SJCRH30 (cell line): ENCODE data around the gene MYO18B. TPM values are rescaled to one million over a fixed set of nuclear protein-coding genes. Genes with fewer than 3 reads are reported as not detected.

ENCODE experiments used
- DNase-seq, 2 experiments: peaks; one replicate each; pipeline ENCODE4 v3.0.0-alpha.2; 2015 to 2020
- H3K27ac ChIP-seq: fragments of 250-450 bp; sonication (Bioruptor Pico); 2 replicates; pipeline ENCODE4 v1.5.1; 2020; ENCODE audit warnings: mild to moderate bottlenecking, moderate library complexity
- H3K27me3 ChIP-seq: fragments of 250-450 bp; sonication (Bioruptor Pico); 2 replicates; pipeline ENCODE4 v1.5.1; 2020; ENCODE audit warnings: mild to moderate bottlenecking, moderate library complexity
- H3K36me3 ChIP-seq: fragments of 250-450 bp; sonication (Bioruptor Pico); 2 replicates; pipeline ENCODE4 v1.5.1; 2020; ENCODE audit warnings: mild to moderate bottlenecking, moderate library complexity
- H3K4me1 ChIP-seq: fragments of 250-450 bp; sonication (Bioruptor Pico); 2 replicates; pipeline ENCODE4 v1.5.1; 2020; ENCODE audit warnings: mild to moderate bottlenecking, moderate library complexity
- H3K4me3 ChIP-seq: fragments of 250-450 bp; sonication (Bioruptor Pico); 2 replicates; pipeline ENCODE4 v1.5.1; 2020; ENCODE audit warnings: mild to moderate bottlenecking, moderate library complexity
- H3K9me3 ChIP-seq: fragments of 250-450 bp; sonication (Bioruptor Pico); replicated peaks from 2 replicates; pipeline ENCODE4 v1.5.1; 2020; ENCODE audit warnings: mild to moderate bottlenecking, moderate library complexity
- total RNA-seq: library from RNA; depleted of rRNA; stranded (reverse); fragments of >200 nt; shearing (Covaris generic); gene quantifications from 2 replicates; pipeline ENCODE4 v1.2.3, GENCODE V29; 2014

Gene MYO18B
- total RNA-seq, 1 experiment from 2014 or later: 40.6 TPM

DNA sequence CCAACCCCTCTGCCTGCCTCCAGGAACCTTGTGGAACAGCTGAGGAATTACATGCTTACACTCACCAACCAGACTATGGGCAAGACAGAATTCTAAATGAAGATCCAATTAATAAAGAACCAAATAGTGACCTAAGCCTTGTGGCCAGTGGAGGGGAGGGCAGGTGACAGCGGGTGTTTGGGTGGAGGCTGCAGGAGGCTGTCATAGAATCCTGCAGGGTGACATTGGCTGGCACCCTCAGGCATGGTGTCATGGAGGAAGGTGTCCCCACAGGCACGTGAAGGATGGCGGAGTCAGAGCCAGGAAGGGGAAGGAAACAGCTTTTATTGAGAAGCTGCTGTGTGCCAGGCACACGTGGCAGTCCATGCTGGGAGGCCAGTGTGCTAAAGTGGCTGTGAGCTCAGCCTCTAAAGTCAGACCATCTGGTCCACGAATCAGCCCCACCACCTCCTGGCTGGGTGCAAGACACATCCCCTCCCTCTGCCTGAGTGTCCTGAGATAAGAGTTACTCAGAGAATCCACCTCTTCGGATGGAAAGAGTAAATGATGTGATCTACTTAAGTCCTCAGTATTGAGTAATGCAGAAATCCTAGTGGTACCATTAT is 8.7 kb downstream of the MYO18B start:
- no peaks in the 10 kb centered on the region for H3K27me3 ChIP-seq
- DNase-seq: no peak
- peaks cover 50% of the 10 kb centered on the region for H3K4me1 ChIP-seq
- H3K27ac ChIP-seq: no peak overlapping the region
- no peaks in the 10 kb centered on the region for H3K9me3 ChIP-seq
- peaks cover 66% of the 10 kb centered on the region for H3K36me3 ChIP-seq
- H3K4me3 ChIP-seq: no peak overlapping the region

DNA sequence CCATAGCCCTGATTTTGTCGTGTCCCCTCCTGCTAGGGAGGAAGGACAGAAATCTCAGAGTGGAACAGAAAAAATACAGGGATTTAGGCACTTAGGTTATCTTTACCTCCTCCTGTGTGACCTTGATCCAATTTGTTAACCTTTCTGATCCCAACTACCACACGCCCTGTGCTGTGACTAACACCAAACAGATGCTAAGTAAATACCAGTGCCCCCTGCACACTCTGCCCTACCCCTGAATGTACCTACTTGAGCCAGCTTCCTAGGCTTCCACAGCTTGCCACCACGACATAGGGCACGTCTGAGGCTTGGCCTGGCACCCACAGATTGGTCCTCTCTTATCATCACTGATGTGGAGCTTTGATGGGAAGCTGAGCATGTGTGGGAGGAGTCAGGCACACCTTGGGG is 9.2 kb downstream of the MYO18B start:
- H3K27me3 ChIP-seq: no peaks in the 10 kb centered on the region
- DNase-seq: no peak
- no peaks in the 10 kb centered on the region for H3K9me3 ChIP-seq
- no peak overlapping the region for H3K27ac ChIP-seq
- peaks cover 70% of the 10 kb centered on the region for H3K36me3 ChIP-seq
- H3K4me3 ChIP-seq: no peak overlapping the region
- H3K4me1 ChIP-seq: peaks cover 46% of the 10 kb centered on the region

DNA sequence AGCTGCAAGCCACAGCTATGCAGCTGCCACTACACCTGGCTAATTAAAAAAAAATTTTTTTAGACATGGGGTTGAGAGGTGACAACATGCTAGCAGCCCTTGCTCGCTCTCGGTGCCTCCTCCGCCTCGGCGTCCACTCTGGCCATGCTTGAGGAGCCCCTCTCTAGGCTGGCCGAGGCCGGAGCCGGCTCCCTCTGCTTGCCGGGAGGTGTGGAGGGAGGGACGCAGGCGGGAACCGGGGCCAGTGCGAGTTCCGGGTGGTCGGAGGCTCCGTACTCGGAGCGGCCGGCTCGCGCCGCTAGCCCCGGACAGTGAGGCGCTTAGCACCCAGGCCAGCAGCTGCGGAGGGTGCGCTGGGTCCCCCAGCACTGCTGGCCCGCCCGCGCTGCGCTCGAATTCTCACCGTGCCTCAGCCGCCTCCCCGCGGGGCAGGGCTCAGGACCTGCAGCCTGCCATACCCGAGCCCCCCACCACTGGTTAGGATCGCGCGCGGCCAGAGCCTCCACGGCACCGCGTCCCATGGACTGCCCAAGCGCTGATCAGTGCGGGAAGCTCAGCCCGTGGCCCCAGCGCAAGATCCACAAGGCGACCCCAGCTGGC is 10.7 kb downstream of the MYO18B start:
- DNase-seq: no peak
- Histone ChIP-seq H3K27ac (no peak overlapping the region), H3K4me3 (no peak overlapping the region), H3K4me1 (peaks cover 34% of the 10 kb centered on the region), H3K36me3 (peaks cover 79% of the 10 kb centered on the region), H3K27me3 (no peaks in the 10 kb centered on the region), H3K9me3 (no peaks in the 10 kb centered on the region)

DNA sequence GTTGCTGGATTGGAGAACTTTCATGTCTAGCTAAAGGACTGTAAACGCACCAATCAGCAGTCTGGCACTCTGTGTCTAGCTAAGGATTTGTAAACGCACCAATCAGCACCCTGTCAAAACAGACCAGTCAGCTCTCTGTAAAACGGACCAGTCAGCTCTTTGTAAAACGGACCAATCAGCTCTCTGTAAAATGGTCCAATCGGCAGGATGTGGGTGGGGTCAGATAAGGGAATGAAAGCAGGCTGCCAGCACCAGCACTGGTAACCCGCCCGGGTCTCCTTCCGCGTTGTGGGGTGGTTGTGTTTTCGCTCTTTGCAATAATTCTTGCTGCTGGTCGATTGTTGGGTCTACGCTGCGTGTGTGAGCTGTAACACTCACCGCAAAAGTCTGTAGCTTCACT is 11.3 kb downstream of the MYO18B start:
- Histone ChIP-seq H3K27ac (no peak overlapping the region), H3K27me3 (no peaks in the 10 kb centered on the region), H3K4me1 (peaks cover 34% of the 10 kb centered on the region), H3K4me3 (no peak overlapping the region), H3K36me3 (peaks cover 77% of the 10 kb centered on the region), H3K9me3 (no peaks in the 10 kb centered on the region)
- DNase-seq: no peak

DNA sequence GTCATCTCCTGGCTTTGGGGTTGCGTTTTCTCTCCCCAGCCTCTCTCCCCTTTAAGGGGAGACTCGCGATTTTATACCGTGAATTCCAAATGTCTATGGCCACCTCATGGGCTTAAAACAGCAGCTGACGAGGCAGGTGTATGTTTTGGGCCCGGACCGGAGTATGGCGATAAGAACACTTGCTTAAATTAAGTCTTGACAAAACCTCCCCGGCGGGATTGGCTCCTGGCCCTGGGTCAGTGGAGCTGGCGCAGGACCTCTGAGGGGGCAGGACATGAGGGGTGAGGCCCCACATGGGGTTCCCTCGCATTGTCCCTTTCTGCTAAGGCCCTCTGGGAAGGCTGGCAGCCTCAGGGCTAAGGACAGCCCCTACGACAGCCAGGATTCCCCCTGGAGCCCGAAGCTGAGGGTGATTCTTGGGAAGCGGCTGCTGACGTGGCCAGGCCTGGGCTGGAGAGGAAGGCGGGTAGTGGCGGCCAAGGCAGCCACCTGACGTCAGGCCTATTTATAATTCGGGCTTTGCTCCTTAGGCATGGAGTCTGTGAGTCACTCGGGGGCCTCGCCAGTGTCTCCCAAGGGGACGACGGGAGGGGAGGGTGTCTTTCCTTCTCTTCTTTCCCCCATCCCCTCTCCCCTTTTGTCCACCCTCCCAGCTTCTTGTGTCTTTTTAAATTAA is 12.7 kb downstream of the MYO18B start:
- peak; percentile 94 to 95 for DNase-seq
- peaks cover 37% of the 10 kb centered on the region for H3K4me1 ChIP-seq
- no peaks in the 10 kb centered on the region for H3K27me3 ChIP-seq
- no peaks in the 10 kb centered on the region for H3K9me3 ChIP-seq
- peaks cover 69% of the 10 kb centered on the region for H3K36me3 ChIP-seq
- H3K27ac ChIP-seq: peak overlapping the region; percentile 79
- H3K4me3 ChIP-seq: 0 out of 2 replicates have a peak overlapping the region, but pooled peaks have one; percentile 11

DNA sequence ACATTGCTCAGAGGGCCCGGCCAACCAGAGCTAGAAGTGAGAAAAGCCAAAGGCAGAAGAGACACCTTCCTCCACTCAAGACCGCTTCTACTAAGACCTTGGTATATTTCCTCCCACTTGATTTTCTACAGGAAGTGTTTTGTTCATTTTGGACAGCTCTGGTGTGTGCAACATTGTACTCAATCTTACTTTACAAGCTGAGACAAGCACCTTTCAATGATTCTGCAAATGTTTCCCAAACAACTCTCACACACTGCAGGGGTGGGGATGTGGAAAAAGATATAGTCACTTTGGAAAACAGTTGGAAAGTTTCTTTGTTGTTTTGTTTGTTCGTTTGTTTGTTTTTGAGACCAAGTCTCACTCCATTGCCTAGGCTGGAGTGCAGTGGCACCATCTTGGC is 15.7 kb downstream of the MYO18B start:
- DNase-seq: no peak
- no peaks in the 10 kb centered on the region for H3K27me3 ChIP-seq
- no peak overlapping the region for H3K27ac ChIP-seq
- H3K36me3 ChIP-seq: peaks cover 70% of the 10 kb centered on the region
- H3K4me3 ChIP-seq: no peak overlapping the region
- no peaks in the 10 kb centered on the region for H3K9me3 ChIP-seq
- peaks cover 53% of the 10 kb centered on the region for H3K4me1 ChIP-seq

DNA sequence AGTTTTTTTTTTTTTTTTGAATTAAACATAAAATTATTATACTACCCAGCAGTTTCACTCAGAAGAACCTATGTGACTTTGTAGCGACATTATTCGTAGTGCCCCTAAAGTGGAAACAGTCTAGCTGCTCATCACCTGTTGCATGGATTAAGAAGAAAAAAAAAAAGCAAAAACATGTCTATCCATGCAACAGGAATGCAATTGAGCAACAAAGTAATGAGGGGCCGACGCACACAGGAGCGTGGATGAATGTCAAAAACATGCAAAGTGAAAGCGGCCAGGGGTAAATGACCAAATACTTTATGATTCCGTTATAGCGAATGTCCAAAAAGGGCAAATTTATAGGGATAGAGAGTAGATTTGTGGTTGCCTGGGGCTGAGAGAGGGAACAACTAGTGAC is 16.3 kb downstream of the MYO18B start:
- Histone ChIP-seq H3K4me1 (peaks cover 53% of the 10 kb centered on the region), H3K36me3 (peaks cover 75% of the 10 kb centered on the region), H3K4me3 (no peak overlapping the region), H3K27ac (peak overlapping the region; percentile 74; the same call in 1 of the 2 replicates), H3K27me3 (no peaks in the 10 kb centered on the region), H3K9me3 (no peaks in the 10 kb centered on the region)
- DNase-seq: peak in 1 of 2 experiments; percentile 42

DNA sequence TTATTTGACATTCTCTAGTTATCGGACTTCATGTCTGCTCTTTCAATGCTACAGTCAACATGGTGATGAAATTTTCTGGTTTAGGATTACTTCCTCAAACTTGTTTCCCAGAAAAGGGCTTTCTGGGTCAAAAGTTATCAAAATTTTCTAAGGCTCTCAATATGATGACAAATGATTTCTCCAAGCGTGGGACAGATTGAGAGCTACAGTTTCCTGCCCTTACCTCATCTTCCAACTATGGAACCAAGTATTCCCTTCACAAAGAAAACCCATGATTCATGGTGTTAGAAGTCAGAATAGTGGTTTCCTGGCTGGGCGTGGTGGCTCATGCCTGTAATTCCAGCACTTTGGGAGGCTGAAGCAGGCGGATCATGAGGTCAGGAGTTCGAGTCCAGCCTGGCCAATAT is 17.8 kb downstream of the MYO18B start:
- Histone ChIP-seq H3K27ac (peak overlapping the region; percentile 74), H3K4me3 (no peak overlapping the region), H3K36me3 (peaks cover 80% of the 10 kb centered on the region), H3K27me3 (no peaks in the 10 kb centered on the region), H3K9me3 (no peaks in the 10 kb centered on the region), H3K4me1 (peaks cover 43% of the 10 kb centered on the region)
- DNase-seq: peak; percentile 72 to 73

DNA sequence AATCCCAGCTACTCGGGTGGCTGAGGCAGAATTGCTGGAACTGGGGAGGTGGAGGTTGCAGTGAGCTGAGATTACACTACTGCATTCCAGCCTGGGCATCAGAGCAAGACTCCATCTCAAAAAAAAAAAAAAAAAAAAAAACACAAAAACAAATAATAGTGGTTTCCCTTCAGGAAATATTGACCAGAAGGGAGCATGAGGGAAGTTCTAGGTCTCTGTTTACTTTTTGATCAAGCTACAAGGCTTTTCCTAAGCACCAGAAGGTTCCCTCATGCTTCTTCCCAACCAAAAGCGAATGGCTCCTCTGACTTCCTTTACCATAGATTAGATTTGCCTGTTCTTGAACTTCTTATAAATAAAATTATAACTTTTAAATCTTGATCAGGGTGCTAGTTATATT is 18.3 kb downstream of the MYO18B start:
- Histone ChIP-seq H3K4me3 (no peak overlapping the region), H3K4me1 (peaks cover 40% of the 10 kb centered on the region), H3K27me3 (no peaks in the 10 kb centered on the region), H3K27ac (peak overlapping the region; percentile 74), H3K9me3 (no peaks in the 10 kb centered on the region), H3K36me3 (peaks cover 82% of the 10 kb centered on the region)
- no peak for DNase-seq

DNA sequence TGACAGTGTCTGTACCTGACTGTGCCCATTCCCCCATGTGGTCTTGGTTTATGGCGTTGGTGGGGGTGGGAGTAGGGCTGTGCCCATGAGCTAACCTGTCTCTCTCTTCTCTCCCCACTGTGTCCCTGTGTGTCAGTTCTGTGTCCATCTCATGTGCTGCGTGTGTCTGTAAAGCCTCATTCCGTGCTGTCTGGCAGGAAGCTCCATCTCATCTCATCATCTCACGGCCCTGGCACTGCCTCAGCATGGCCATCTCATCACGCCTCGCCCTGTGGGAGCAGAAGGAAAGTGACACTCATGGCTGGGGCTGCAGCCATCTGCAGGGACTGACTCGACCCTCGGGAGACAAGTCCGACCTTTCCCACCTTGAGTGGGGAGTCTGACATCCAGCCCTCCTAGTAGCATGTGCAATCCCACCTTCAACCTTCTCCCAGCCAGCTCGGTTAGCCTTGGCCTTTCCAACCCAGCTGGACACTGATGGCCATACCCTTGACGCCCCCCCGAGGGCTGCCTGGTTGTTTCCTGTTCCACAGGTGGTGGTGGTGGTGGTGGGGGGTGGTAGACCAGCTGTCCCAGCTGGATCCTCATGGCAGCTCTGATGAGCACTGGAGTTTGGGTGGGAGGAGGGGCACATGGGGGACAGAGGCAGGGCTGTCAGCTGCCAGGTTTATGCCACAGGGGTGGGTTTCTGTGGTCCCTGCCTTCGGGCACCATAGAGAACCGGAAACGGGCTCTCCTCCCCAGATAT is 19.0 kb downstream of the MYO18B start:
- Histone ChIP-seq H3K9me3 (no peaks in the 10 kb centered on the region), H3K4me3 (no peak overlapping the region), H3K27me3 (no peaks in the 10 kb centered on the region), H3K27ac (peak overlapping the region; percentile 74), H3K4me1 (peaks cover 37% of the 10 kb centered on the region), H3K36me3 (peaks cover 82% of the 10 kb centered on the region)
- peak; percentile 51 to 54 for DNase-seq

DNA sequence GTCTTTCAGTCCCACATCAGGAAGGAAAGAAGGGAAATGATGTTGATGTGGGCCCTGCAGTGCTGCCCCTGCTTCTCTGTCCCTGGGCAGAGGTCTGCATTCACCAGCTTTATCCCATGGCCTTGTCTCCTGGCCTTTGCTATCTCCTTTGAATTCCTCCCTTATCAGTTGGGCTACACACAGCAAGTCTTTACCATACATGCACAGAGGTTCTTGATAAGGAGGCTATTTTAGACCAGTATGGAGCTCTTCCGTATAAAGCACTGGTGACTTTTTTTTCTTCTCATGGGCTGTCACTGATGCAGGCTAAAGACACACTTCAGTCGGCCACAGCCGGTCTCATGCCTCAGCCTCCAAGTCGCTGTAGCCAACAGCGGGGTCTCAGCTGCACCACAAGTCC is 20.2 kb downstream of the MYO18B start:
- Histone ChIP-seq H3K27ac (no peak overlapping the region), H3K27me3 (no peaks in the 10 kb centered on the region), H3K36me3 (peaks cover 82% of the 10 kb centered on the region), H3K4me3 (no peak overlapping the region), H3K4me1 (peaks cover 37% of the 10 kb centered on the region), H3K9me3 (no peaks in the 10 kb centered on the region)
- DNase-seq: no peak

DNA sequence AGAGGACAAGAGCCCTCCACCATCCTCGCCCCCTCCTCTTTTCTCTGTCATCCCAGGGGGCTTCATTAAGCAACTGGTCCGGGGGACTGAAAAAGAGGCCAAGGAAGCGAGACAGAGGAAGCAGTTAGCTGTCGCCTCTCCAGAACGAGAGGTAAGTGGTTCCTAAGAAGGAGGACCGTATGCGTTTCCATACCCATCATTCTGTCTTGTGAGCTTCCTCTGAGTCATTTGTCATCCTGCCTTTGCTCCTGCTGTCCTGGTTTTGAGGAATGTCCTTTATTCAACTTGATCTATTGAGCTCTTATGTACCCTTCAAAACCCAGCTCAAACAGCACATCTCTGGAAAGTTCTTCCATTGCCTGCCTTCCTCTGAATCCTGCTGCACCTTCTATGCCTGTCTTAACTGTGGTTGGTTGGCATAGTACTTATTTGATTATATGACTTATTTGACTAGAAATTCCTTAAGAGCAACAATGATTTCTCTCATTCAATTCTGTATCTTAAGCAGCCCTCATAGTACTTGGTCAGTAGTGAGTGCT is 21.3 kb downstream of the MYO18B start:
- H3K4me1 ChIP-seq: peaks cover 29% of the 10 kb centered on the region
- no peak overlapping the region for H3K27ac ChIP-seq
- no peak for DNase-seq
- no peaks in the 10 kb centered on the region for H3K27me3 ChIP-seq
- peaks cover 86% of the 10 kb centered on the region for H3K36me3 ChIP-seq
- H3K9me3 ChIP-seq: no peaks in the 10 kb centered on the region
- no peak overlapping the region for H3K4me3 ChIP-seq

DNA sequence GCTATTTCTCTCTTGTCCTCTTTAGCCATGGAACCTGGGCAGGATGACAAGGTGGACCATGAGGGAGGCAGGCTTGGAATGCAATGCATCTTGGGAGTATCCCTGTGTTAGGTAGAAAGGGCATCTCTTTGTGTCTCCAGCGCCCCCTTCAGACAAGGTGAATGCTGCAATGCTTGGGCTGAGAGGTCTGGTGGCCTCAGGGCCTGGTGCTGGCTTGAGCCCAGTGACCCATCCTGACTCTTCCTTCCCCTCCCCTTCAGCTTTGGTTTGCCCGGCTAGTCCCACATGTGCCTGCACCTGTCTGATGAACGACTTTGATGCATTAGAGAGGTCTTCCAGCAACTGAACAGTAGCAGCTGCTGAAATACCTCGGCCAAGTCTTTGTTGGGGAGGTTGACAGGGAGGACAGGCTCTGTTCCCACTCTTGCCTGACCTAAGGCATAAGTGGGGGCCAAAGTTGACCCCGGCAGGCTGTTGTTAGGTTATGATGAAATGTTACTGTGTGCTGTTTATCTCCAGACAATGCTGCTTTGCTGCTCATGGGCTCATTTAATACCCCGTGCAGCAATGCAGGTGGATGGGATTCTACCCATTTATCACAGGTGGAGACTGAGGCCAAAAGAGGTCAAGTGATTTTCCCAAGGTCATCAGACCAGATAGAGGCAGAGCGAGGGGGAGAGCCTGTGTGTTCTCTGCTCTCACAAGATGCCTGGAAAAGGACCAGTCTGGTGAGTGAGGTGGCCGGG is 22.5 kb downstream of the MYO18B start:
- peak; percentile 39 to 53 for DNase-seq
- Histone ChIP-seq H3K27ac (no peak overlapping the region), H3K36me3 (peaks cover 92% of the 10 kb centered on the region), H3K27me3 (no peaks in the 10 kb centered on the region), H3K4me1 (peaks cover 18% of the 10 kb centered on the region), H3K4me3 (no peak overlapping the region), H3K9me3 (no peaks in the 10 kb centered on the region)

DNA sequence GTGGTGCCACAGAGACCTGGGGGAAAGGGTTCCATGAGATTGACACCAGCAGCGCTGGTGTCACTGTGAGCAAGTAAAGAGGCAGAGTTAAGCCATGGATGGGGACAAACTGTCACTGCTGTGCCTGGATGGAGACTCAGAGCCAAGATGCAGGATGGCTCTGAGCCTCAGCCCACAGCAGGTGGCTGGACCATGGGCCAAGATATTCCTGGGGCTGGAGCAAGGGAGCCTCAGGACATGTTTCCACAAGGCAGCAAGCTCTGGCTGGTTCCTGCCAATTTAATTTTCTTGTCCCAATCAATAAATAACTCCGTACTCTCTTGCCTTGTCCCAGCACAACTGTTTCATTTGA is 23.0 kb downstream of the MYO18B start:
- no peaks in the 10 kb centered on the region for H3K27me3 ChIP-seq
- no peak overlapping the region for H3K4me3 ChIP-seq
- DNase-seq: no peak
- peaks cover 97% of the 10 kb centered on the region for H3K36me3 ChIP-seq
- H3K9me3 ChIP-seq: no peaks in the 10 kb centered on the region
- H3K4me1 ChIP-seq: peaks cover 12% of the 10 kb centered on the region
- no peak overlapping the region for H3K27ac ChIP-seq
